GM19240 (cell line): ENCODE measurements around the gene SULT1C4.

Source experiments
- DNase-seq: peaks from one replicate; pipeline ENCODE4 v3.0.0; 2011; ENCODE audit warnings: low spot score; ENCODE audit not compliant: insufficient read length

SULT1C4 gene

DNA sequence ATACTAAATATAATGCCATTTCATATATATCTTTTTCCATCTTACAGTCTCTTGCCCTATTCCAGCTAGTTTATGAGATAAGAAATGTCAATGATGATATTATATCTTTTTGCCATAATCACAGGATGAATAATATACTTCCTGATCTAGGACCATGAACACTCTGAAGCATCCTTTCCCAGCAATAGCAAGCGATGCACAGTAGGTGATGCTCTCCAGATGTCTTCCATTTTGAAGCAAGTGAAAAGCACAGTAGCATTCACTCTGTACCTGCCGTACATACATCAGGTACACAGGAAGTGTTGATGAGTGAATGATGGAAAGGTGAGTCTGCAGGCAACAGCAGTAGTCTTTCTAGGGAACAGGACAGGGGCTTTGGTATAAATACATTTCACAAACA, 8.6 kb upstream of the SULT1C4 start:
- DNase-seq, result no peak

DNA sequence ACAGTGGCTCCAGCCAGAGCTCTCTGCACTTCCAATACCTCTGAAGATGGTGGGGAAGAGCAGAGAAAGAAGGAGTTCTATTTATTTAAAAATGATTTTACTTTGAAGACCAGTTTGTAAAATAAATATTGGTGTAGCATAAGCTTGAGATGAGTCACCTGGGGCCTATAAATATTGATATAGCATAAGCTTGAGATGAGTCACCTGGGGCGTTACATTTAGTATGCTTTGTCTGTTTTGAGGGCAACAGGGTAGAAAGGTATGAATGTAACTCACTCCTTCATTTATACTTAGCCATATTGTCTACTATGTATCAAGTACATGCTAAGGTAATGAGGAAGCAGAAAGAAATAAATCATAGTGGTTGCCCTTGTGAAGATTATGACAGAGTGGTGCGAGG, 7.7 kb upstream of the SULT1C4 start:
- DNase-seq, result no peak

DNA sequence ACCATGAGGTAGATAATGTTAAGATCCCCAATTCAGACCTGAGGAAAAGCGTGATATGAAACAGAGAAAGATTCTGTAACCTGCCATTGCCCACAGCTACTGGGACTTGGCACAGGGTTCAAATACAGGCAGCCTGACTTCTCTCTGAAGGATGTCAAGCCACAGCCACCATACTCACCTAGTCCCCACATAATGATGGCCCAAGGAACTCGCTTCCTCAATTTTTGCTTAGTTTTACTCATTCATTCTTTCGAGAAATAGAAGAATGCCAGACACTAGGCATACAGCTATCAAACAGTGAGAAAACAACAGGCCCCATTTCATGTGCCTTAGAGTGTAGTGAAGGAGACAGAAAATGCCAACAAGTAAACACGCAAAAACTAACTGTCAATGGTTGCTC, 980 bp upstream of the SULT1C4 start:
- DNase-seq, result no peak

DNA sequence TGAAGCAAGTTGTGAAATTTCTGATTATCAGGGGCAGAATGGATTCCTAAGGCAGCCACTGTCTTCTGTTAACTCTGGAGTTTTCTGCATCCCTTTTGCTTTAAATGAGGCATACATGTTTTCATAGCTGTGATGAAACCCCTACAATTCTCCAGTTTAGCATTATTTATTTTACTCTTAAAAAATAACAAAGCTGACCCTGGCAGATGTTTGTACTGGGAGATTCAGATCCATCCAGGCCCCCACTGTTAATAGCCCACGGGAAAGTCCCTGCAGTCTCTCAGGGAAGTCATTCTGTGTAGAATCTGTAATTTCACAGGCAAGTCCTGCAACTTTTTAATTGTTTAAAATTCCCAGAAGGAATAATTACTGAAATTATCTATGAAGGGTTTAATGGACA, 353 bp upstream of the SULT1C4 start:
- no peak for DNase-seq

DNA sequence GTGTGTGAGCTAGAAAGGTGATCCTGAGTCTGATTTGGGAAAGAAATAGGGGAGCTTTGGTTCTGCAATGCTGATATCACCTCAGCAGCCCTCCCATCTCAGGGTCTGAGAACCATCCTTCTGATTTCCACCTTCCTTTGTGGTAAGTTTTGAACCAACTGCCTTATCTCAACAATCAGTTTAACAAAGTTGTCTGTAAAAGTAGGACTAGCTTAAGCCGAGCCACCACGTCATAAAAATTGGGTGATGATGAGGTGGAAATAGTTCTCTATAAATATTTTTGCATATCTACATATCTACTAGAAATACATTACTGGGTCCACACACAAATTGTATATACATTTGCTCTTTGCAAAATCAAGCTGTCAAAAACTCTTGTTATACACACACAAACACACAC, 1.1 kb downstream of the SULT1C4 start:
- DNase-seq, result no peak

DNA sequence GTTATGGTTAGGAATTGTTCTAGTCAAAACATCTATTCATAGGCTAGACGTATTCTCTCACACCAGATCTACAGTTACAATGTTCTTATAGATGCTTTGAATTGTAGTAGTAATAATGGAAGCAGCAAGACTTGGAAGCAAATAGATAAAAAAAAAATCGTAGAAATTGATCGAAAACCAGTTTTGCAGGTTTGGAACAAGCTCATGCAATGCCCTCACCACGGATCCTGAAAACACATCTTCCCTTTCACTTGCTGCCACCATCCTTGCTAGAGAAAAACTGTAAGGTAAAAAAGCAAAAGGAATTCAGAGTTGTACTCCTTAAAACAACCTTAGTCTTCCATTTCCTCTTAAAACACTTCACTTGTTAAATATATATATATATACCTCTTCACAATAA, 4.4 kb downstream of the SULT1C4 start:
- DNase-seq, result no peak

DNA sequence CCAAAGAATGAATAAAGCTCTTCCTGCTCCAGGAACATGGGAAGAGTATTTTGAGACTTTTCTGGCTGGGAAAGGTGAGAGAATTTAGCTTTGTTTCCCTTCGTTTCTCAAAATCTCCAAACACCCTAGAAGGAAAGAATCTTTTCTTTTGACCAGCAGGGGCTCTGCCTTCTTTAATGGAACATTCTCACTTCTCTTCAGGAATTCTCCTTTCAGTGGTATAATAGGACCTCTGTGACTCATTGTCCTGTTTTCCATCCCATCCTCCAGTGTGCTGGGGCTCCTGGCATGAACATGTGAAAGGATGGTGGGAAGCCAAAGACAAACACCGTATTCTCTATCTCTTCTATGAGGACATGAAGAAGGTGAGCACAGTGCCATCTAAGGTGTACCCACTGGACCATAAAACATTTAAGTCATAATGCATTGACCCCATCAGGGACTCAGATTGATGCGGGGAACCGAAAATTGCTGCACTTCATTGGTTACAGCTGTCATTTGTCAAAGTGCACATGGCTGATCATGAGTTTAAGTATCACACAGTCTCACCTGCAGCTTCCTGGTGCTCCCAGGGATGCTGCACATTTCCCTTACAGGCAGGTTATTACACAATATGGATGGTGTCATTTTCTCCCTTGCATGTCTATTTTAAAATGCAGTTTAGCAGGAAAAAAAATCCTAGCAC, 5.5 kb downstream of the SULT1C4 start:
- DNase-seq, result no peak

DNA sequence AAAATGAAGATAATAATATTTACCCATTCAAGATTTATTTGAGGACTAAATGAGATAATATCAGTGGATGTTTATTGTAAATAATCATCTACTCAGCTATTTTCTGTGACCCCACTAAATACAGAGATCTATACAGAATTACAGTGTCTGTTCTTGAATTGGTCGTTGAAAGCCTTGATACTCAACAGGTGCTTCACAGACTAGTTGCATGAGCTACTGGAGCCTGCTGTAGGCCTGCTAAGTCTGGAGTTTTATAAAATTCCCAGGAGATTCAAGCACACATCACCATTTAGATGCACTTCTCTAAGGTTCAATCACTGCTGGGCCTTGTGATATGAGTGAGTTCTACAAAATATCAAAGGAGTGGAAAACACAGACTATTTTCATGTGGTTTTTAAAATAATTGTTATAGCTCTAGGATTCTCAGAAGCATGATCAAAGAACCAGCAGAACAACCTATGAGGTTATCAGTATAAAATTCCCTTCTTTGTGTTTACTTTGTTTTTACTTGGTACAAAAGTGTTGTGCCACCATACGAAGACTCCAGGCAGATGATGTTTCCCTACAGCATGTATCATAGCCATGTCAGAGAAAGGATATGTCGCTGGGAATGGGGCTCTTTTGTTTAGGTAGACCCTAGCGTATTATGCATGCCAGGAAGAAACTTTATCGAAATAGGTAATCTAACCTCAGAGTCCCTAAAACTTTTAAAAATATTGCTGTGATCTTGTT, 7.1 kb downstream of the SULT1C4 start:
- no peak for DNase-seq

DNA sequence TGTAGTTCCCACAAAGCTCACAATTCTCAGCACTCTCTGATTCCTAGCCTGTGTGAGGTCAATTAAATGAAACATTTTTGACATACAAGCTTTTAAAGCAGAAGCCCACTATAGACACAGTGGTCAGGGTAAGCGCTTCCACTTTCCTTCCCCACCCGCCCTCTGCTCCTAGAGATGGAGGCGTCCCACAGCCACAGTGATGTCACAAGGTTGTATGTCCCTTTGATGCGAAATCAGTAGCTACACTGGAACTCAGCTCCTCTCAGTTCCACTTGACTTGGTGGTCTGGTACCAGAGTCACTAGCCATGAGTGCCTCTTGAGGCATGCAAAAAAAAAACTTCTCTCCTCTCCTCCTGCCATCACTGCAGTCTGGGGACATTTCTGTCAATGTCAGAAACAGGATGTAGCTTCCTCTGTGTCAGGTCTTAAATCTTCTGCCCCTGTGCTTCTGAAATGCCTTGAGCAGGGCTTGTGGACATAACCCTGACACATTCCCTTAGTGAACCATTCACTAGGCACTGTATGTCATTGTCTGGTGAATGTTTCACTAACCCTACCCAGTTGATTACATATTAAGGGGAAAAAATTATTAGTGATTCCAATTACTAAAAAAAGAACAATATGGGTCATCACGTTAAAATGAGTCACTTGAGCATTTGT, 7.8 kb downstream of the SULT1C4 start:
- DNase-seq, result no peak

DNA sequence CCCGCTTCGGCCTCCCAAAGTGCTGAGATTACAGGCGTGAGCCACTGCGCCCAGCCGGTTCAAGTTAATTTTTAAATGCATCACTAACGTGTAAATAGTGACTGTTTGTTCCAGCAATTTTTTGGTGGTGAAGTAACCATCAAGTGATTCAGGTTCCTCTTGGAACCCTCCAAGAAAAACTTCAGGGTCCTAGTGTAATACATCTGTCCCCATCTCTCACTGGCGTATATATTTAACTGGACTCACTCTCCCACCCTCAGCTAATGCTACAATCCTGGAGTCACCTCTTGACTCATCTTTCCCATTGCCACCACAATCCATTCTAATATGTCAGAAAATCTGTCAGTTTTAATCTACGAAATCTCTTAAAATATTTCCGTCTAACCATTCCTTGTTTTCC, 10.3 kb downstream of the SULT1C4 start:
- DNase-seq, result no peak

DNA sequence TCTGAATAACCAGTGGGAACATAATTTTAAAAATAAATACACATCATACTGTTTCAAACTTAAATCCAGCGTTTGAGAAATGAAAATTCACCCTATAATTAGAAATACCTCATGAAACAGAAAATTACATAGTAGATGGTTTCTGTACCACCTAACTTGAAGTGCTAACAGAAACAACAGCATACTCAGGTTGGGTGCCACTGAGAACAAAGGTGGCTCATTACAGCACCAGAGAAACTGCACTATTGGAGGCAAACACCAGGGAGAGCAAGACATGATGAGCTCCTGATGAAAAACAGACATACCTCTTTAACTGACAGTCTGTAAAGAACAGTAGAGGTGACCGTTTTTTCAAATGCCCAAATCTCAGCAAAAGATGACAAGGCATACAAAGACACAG, 12.6 kb downstream of the SULT1C4 start:
- no peak for DNase-seq

DNA sequence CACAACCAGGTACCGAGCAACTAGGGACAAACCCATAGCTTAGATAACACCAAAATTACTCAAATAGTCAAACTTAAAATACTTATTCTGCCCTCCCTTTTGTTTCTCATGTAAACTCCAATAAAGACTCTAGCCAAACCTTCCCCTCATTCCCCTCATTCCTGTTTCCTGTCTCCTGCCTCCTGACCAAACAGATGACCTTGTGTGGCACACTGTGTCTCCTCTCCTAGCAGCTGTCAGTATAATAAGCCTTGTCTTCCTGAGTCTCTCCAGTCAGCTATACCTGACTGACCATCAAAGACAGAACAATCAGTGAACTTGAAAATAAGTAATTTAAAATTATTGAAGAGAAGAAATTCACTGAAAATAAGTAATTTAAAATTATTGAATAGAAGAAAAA, 14.3 kb downstream of the SULT1C4 start:
- no peak for DNase-seq

DNA sequence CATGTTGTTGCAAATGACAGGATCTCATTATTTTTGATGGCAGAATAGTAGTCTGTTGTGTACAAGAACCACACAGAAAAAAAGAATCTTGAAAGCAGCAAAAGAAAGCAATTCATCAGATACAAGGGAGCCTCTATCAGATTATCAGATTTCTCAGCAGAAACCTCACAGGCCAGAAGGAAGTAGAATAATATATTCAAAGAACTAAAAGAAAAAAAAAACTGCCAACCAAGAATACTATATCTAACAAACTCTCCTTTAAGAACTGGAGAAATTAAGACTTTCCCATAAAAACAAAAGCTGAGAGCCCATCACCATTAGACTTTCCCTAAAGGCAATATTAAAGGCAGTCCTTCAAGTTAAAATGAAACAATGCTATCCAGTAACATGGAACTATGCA, 15.4 kb downstream of the SULT1C4 start:
- no peak for DNase-seq

DNA sequence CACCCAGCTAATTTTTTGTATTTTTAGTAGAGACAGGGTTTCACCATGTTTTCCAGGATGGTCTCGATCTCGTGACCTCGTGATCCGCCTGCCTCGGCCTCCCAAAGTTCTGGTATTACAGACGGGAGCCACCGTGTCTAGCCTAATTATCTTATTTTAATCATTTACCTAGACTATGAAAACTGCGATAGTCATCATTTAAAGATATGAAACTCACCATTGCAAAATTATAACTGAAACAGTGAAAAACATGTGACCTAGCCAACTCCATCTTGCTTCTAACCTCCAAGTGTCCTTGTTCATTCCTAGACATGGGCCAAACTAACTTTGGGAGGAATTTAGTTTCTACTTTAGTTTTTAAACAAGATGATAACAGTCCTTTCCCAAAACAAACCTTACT, 17.4 kb downstream of the SULT1C4 start:
- DNase-seq, result no peak

DNA sequence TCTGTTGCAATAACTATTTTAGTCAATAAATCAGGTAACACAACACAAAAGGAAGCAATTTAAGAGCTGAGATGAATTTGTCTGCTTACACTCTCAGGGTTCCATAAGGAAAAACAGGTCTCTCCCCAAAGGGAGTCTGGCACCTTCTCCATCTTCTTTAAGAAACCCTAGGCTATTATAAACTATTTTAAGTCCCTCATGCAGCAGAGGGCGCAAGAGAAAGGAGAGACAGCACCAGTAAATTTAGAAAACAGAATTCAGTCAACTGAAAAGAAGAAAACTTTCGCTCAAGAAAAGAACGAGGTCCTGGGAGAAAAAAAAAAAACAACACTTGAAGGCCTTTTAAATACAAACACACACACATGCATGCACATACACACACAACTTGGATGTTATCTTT, 19.1 kb downstream of the SULT1C4 start:
- DNase-seq, result no peak

DNA sequence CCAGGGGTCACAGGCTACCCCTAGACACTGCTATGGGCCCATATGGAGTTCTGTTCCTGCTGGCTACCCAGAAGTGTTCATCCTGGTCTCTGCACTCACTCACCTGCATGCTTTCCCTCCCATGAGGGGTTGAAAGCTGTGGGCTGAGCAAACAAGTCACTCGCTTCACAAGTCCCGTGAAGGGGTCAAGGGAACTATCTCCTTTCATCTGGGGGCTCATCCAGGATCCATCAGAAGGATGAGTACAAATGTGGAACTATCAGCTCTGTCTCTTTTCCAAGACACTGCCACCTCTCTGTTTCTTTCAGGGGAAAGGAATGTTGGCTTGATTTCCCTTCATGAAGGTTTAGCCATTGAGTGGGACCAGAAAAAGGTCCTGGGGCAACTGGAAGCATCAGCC, 21.7 kb downstream of the SULT1C4 start:
- DNase-seq, result no peak

DNA sequence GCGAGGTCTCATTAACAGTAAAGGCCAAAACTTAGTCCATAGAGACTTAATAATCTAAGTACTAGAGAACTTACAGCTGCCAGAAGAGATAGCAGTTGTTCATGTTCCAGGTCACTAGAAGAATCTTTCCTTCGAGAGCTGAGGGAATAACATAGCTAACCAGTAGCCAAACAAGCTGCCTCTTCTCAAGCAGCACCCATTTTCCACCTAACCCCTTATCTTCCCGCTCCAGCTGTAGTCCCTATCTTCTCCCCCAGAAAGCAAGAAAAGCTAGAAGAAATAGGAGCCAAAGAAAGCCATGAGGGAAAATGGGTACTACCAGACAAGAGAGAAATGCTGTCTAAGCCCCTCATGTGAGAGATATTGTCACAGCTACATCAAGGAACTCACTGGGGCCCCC, 24.0 kb downstream of the SULT1C4 start:
- DNase-seq, result no peak

DNA sequence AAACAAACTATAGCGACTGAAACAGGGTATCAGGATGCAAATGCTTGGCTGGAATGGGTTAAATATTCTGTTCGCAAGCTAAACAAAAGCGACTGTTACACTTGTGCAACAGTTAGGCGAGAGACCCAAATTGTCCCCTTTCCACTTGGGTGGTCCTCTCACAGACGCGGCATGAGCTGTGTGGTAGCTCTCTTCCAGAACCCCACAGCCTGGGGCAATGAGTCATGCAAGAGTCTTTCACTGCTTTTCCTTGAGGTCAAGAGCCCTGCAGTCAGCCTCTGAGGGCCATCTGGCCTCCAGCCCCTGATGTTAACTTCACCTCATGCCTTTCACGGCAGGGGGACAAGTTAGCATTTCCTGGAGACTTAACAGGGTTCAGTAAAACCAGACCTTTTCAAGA, 25.7 kb downstream of the SULT1C4 start:
- no peak for DNase-seq

DNA sequence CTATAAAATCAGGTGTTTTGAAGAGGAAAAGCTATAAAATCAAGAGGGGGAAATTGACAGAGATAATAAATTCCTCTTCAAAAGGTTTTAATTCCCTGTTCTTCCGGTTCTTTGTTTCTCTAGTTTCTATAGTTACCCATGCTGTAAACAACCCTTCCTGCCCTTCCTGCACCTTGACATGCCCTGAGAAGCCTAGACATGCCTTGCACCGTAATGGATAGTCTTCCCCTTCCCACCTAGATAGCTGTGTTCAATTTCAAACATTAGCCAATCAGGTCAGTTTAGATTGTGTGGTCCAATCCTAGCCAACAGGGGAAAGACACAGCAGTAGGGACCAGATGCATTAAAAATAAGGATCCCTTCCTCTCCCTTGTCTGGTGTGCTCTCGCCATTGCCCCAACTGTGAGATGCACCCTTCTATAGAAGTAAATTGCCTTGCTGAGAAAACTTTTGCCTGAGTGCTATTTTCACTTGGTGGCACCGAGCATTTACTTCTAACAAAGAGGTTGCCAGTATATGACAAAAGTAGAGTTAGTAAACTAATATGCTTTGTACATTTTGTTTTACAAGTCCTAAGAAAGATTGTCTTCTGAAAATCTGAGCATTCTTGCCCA, 27.1 kb downstream of the SULT1C4 start:
- no peak for DNase-seq

DNA sequence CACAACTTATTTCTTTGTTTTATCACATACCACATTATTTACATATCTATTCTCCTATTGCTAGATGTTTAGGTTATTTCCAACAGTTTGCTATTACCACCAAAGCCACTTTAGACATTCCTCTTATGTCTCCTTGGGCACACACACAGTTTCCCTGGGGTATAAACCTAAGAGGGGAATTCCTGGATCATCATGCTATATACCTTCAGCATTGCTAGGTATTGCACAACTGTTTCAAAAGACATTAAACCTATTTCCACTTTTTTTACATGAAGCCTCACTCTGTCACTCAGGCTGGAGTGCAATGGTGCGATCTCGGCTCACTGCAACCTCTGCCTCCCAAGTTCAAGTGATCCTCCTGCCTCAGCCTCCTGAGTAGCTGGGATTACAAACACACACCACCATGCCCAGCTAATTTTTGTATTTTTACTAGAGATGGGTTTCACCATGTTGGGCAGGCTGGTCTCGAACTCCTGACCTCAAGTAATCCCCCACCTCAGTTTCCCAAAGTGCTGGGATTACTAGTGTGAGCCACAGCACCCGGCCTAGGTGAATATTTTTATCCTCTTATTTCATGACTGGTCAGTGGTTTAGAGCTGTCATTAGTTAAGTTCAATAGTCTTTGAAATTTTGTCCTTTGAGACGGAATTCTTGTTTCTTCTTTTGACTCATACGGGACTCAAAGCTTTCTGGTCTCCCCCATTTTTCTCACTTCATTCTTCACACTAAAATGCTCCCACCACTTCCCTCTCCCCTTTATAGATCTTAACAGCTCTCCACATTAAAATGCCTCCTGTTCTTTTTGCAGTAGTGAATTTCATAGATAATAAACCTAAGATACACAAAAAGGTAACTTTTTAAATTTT, 30.3 kb downstream of the SULT1C4 start:
- no peak for DNase-seq

DNA sequence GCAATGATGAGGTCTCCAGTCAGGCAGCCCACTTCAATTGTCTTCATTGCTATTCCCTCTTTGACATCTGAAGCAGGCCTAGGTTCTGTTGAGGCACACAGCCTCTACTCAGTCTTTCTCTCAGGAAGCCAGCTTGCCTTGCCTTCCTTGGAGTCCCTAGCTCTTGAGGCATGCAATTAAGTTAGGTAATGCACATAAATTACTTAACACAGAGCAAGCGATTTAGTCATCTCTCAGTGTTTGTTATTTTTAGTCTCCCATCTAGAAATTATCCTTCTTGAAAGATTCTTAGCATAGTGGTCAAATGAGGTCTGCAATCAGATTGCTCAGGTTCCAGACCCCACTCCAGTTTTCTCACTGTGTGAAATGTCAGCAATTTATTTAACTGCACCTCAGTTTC, 32.0 kb downstream of the SULT1C4 start:
- DNase-seq, result no peak
